ENCODE measurements around the gene SIRT3. TPM values are rescaled to one million over a fixed set of nuclear protein-coding genes. Genes with fewer than 3 reads are reported as not detected.

Gene SIRT3
- total and polyA plus RNA-seq, 4 donors: 9.9 to 17.1 (median 14.6) TPM

DNA sequence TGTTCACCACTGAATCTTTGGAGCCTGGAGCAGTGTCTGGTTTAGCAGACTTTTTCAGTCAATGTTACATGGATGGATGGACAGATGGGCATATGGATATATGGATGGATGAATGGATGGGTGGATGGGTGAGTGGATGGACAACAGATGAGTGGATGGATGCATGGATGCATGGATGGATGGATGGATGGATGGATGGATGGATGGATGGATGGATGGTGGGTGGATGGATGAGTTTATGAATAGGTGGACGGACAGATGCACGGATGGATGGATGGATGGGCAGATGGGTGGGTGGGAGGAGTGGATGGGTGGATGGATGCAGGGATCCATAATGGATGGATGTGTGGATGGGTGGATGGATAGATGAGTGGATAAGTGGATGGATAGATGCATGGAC is 19.7 kb upstream of the SIRT3 start:
- Histone ChIP-seq H3K4me3 (ENCODE audit: low read depth in 1 of 3, low read length in 3 of 3) (no peak overlapping the region), H3K27me3 (ENCODE audit: control insufficient read depth in 4 of 4, insufficient read depth in 4 of 4, low read length in 3 of 4) (no peaks in the 10 kb centered on the region), H3K27ac (ENCODE audit: low read depth in 1 of 2, low read length in 2 of 2) (no peak overlapping the region), H3K9ac (ENCODE audit: low read depth in 1 of 2, low read length in 2 of 2) (no peak overlapping the region), H3K9me3 (ENCODE audit: control insufficient read depth in 4 of 4, low read length in 3 of 4) (no peaks in the 10 kb centered on the region), H3K4me1 (ENCODE audit: control insufficient read depth in 4 of 4, insufficient read depth in 4 of 4, low read length in 3 of 4) (no peaks in the 10 kb centered on the region), H3K36me3 (ENCODE audit: control insufficient read depth in 4 of 4, insufficient read depth in 3 of 4, low read depth in 1 of 4, low read length in 3 of 4) (peaks cover 6 to 28% (median 14%) of the 10 kb centered on the region in 4 donors)
- WGBS: 95% methylated on average over 2 of the region's 2 CpGs
- no peak for DNase-seq (ENCODE audit: low spot score)
- TF ChIP-seq, protein P1, sequence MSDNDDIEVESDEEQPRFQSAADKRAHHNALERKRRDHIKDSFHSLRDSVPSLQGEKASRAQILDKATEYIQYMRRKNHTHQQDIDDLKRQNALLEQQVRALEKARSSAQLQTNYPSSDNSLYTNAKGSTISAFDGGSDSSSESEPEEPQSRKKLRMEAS (IDR thresholded peaks at IDR 0.05): no peak
- TF ChIP-seq TAF1 (conservative IDR thresholded peaks at IDR 0.05) (no peak), NR2F2 (IDR thresholded peaks at IDR 0.05) (no peak), YY1 (IDR thresholded peaks at IDR 0.05) (no peak), SP1 (IDR thresholded peaks at IDR 0.05) (no peak), FOXA1 (IDR thresholded peaks at IDR 0.05) (no peak), RXRA (IDR thresholded peaks at IDR 0.05) (no peak), JUND (IDR thresholded peaks at IDR 0.05) (no peak), EGR1 (IDR thresholded peaks at IDR 0.05; ENCODE audit: low read depth in 2 of 2) (no peak), FOXA2 (IDR thresholded peaks at IDR 0.05) (no peak)
- TF ChIP-seq, protein P2, sequence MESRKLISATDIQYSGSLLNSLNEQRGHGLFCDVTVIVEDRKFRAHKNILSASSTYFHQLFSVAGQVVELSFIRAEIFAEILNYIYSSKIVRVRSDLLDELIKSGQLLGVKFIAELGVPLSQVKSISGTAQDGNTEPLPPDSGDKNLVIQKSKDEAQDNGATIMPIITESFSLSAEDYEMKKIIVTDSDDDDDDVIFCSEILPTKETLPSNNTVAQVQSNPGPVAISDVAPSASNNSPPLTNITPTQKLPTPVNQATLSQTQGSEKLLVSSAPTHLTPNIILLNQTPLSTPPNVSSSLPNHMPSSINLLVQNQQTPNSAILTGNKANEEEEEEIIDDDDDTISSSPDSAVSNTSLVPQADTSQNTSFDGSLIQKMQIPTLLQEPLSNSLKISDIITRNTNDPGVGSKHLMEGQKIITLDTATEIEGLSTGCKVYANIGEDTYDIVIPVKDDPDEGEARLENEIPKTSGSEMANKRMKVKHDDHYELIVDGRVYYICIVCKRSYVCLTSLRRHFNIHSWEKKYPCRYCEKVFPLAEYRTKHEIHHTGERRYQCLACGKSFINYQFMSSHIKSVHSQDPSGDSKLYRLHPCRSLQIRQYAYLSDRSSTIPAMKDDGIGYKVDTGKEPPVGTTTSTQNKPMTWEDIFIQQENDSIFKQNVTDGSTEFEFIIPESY (IDR thresholded peaks at IDR 0.05): no peak
- TF ChIP-seq, protein P3, sequence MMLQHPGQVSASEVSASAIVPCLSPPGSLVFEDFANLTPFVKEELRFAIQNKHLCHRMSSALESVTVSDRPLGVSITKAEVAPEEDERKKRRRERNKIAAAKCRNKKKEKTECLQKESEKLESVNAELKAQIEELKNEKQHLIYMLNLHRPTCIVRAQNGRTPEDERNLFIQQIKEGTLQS (IDR thresholded peaks at IDR 0.05): no peak
- TF ChIP-seq, protein P4, sequence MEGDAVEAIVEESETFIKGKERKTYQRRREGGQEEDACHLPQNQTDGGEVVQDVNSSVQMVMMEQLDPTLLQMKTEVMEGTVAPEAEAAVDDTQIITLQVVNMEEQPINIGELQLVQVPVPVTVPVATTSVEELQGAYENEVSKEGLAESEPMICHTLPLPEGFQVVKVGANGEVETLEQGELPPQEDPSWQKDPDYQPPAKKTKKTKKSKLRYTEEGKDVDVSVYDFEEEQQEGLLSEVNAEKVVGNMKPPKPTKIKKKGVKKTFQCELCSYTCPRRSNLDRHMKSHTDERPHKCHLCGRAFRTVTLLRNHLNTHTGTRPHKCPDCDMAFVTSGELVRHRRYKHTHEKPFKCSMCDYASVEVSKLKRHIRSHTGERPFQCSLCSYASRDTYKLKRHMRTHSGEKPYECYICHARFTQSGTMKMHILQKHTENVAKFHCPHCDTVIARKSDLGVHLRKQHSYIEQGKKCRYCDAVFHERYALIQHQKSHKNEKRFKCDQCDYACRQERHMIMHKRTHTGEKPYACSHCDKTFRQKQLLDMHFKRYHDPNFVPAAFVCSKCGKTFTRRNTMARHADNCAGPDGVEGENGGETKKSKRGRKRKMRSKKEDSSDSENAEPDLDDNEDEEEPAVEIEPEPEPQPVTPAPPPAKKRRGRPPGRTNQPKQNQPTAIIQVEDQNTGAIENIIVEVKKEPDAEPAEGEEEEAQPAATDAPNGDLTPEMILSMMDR (IDR thresholded peaks at IDR 0.05; ENCODE audit: low read depth, low read length, missing input control): no peak

DNA sequence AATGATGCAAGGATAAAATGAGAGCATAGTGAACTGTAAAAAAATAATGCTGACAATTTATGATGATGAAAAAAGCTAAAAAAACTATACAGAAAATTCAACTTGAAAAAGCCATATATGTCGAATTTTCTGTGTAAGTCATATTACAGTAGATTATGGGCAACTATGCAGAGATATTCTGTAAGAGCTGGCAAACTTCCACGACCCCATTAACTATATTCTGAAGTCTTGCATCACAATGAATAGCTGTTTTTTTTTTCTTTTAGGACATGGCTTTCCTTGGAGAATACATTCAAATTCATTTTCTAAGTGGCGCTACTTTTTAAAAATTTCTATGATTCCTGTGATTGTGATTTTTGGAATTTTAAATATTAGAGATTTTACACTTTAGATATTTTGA is 19.0 kb upstream of the SIRT3 start:
- WGBS: 65% methylated on average over 3 of the region's 3 CpGs
- Histone ChIP-seq H3K9me3 (ENCODE audit: control insufficient read depth in 4 of 4, low read length in 3 of 4) (no peaks in the 10 kb centered on the region), H3K36me3 (ENCODE audit: control insufficient read depth in 4 of 4, insufficient read depth in 3 of 4, low read depth in 1 of 4, low read length in 3 of 4) (peaks cover 6 to 33% (median 14%) of the 10 kb centered on the region in 4 donors), H3K9ac (ENCODE audit: low read depth in 1 of 2, low read length in 2 of 2) (no peak overlapping the region), H3K4me1 (ENCODE audit: control insufficient read depth in 4 of 4, insufficient read depth in 4 of 4, low read length in 3 of 4) (no peaks in the 10 kb centered on the region), H3K27ac (ENCODE audit: low read depth in 1 of 2, low read length in 2 of 2) (no peak overlapping the region), H3K4me3 (ENCODE audit: low read depth in 1 of 3, low read length in 3 of 3) (no peak overlapping the region), H3K27me3 (ENCODE audit: control insufficient read depth in 4 of 4, insufficient read depth in 4 of 4, low read length in 3 of 4) (no peaks in the 10 kb centered on the region)
- TF ChIP-seq RXRA (IDR thresholded peaks at IDR 0.05): no peak
- TF ChIP-seq, protein P1 (IDR thresholded peaks at IDR 0.05): no peak
- no peak for TF ChIP-seq YY1 (IDR thresholded peaks at IDR 0.05)
- TF ChIP-seq EGR1 (IDR thresholded peaks at IDR 0.05; ENCODE audit: low read depth in 2 of 2): no peak
- TF ChIP-seq FOXA2 (IDR thresholded peaks at IDR 0.05): no peak
- no peak for DNase-seq (ENCODE audit: low spot score)

DNA sequence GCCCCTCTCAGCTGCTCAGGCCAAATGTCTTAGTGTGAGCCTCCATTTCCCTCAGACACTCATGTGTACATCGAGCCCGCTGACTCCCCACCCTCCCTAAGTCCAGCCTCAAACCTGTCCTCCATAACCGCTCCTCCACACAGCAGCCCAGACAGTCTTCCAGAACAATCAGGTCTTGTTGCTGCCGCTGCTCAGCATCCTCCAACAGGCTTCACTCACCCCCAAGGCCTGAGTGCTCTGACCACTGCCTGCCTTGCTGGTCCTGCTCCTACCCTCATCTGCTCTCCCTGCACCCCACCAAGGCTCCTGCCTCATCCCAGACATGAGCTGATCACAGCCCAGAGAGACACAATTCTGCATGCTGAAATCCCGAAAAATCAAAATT is 17.7 kb upstream of the SIRT3 start:
- no peak overlapping the region for H3K9ac ChIP-seq (ENCODE audit: low read depth in 1 of 2, low read length in 2 of 2)
- no peak for DNase-seq (ENCODE audit: low spot score)
- H3K4me3 ChIP-seq (ENCODE audit: low read depth in 1 of 3, low read length in 3 of 3): no peak overlapping the region
- peaks cover 6 to 42% (median 20%) of the 10 kb centered on the region in 4 donors for H3K36me3 ChIP-seq (ENCODE audit: control insufficient read depth in 4 of 4, insufficient read depth in 3 of 4, low read depth in 1 of 4, low read length in 3 of 4)
- H3K4me1 ChIP-seq (ENCODE audit: control insufficient read depth in 4 of 4, insufficient read depth in 4 of 4, low read length in 3 of 4): no peaks in the 10 kb centered on the region
- WGBS: 94% methylated on average over 5 of the region's 5 CpGs
- no peaks in the 10 kb centered on the region for H3K9me3 ChIP-seq (ENCODE audit: control insufficient read depth in 4 of 4, low read length in 3 of 4)
- no peaks in the 10 kb centered on the region for H3K27me3 ChIP-seq (ENCODE audit: control insufficient read depth in 4 of 4, insufficient read depth in 4 of 4, low read length in 3 of 4)
- TF ChIP-seq TAF1 (conservative IDR thresholded peaks at IDR 0.05): no peak
- no peak overlapping the region for H3K27ac ChIP-seq (ENCODE audit: low read depth in 1 of 2, low read length in 2 of 2)
